Prostate gland (tissue), 2 donors: ENCODE results near the gene PTPN7. TPM values are rescaled to one million over a fixed set of nuclear protein-coding genes. Genes with fewer than 3 reads are reported as not detected.

Source experiments
- DNase-seq: peaks from one replicate; pipeline ENCODE4 v3.0.0-alpha.2; 2019; ENCODE audit warnings: low spot score
- H3K27ac ChIP-seq, 2 donors: fragments of 200-600 bp; sonication (generic); 2 replicates each; pipeline ENCODE4 v1.5.1; 2017 to 2019
- H3K27me3 ChIP-seq: fragments of 200-600 bp; sonication (generic); replicated peaks from 2 replicates; pipeline ENCODE4 v1.5.1; 2019; ENCODE audit not compliant: insufficient read depth
- H3K36me3 ChIP-seq, 2 donors: fragments of 200-600 bp; sonication (generic); 1 replicate in 1 of 2; 2 replicates in 1 of 2; pipeline versions ENCODE4 v1.5.1 to v1.8.1; 2017 to 2019
- H3K4me1 ChIP-seq: fragments of 200-600 bp; sonication (generic); replicated peaks from 2 replicates; pipeline ENCODE4 v1.5.1; 2019
- H3K4me3 ChIP-seq, 2 donors: fragments of 200-600 bp; sonication (generic); 2 replicates each; pipeline ENCODE4 v1.5.1; 2017 to 2019
- H3K9me3 ChIP-seq: fragments of 200-600 bp; sonication (generic); 2 replicates; pipeline ENCODE4 v1.5.1; 2017
- CTCF ChIP-seq, 4 experiments: fragments of 200-600 bp in 2 of 4; fragments of 450-650 bp in 2 of 4; sonication (generic) in 2 of 4; IDR thresholded peaks; 1 replicate in 3 of 4; 2 replicates in 1 of 4; pipeline ENCODE4 v1.5.1; 2016 to 2019; ENCODE audit warnings: antibody characterized with exemption in 4 of 4, mild to moderate bottlenecking in 2 of 4, moderate library complexity in 2 of 4
- POLR2A ChIP-seq: fragments of 450-650 bp; IDR thresholded peaks from one replicate; pipeline ENCODE4 v1.6.1; 2016; ENCODE audit warnings: antibody characterized with exemption, mild to moderate bottlenecking
- POLR2AphosphoS5 ChIP-seq: sonication (generic); formaldehyde crosslinking; IDR thresholded peaks from one replicate; pipeline ENCODE4 v1.6.1; 2017; ENCODE audit warnings: antibody characterized with exemption
- WGBS: methylation state at CpG from one replicate; pipeline ENCODE4 v1.1.5; 2018; 5-methylcytosine and 5-hydroxymethylcytosine counted together
- intact Hi-C: fragments of 100-400 bp; cut with DNase I; formaldehyde crosslinking; loops from one replicate; pipeline ENCODE4 v1.14.2; 2022
- total RNA-seq, 2 donors: library from RNA; depleted of rRNA; stranded (reverse); fragments of >200 nt; gene quantifications; one replicate each; pipeline ENCODE4 v1.1.0, GENCODE V29; 2016

The PTPN7 gene
- total RNA-seq, 2 donors from 2014 or later, result 0.73 to 61.8 TPM

- Histone ChIP-seq H3K27me3 (peaks cover 5% of the 10 kb centered on the region), H3K36me3 (no peaks in the 10 kb centered on the region), H3K4me1 (peaks cover 3% of the 10 kb centered on the region), H3K27ac (no peak overlapping the region), H3K4me3 (no peak overlapping the region), H3K9me3 (no peaks in the 10 kb centered on the region)
- intact Hi-C loops, result loop anchor here (5.0 kb wide), 1 partner anchor 528 kb away; no protein-coding TSS in a partner anchor
- peak; percentile 62 for DNase-seq
- TF ChIP-seq CTCF (IDR thresholded peaks at IDR 0.05) (peak; percentile 66 to 81 (median 77)), POLR2A (no peak)
- WGBS, result 63% methylated on average over 19 of the region's 20 CpGs
Observed at GRCh38 chr1:202189001-202189790, 28.8 kb upstream of the PTPN7 start.

- 72% methylated on average over 8 of the region's 8 CpGs for WGBS
- TF ChIP-seq POLR2AphosphoS5 (no peak), CTCF (IDR thresholded peaks at IDR 0.05) (no peak), POLR2A (no peak)
- peaks cover 2% of the 10 kb centered on the region for H3K27me3 ChIP-seq
Observed at GRCh38 chr1:202187697-202188407, 27.4 kb upstream of the PTPN7 start.

GRCh38 chr1:202187041-202187671, 26.8 kb upstream of the PTPN7 start:
- Histone ChIP-seq H3K36me3 (no peaks in the 10 kb centered on the region), H3K4me1 (no peaks in the 10 kb centered on the region), H3K27me3 (no peaks in the 10 kb centered on the region), H3K9me3 (no peaks in the 10 kb centered on the region), H3K27ac (no peak overlapping the region), H3K4me3 (no peak overlapping the region)
- no peak for DNase-seq
- intact Hi-C loops, result loop anchor here (5.0 kb wide), 1 partner anchor 530 kb away; no protein-coding TSS in a partner anchor
- WGBS, result 53% methylated on average over 7 of the region's 8 CpGs
- TF ChIP-seq POLR2A, result no peak
- no peak for TF ChIP-seq POLR2AphosphoS5
- no peak for TF ChIP-seq CTCF (IDR thresholded peaks at IDR 0.05)

More at GRCh38 chr1:202187697-202188407, 27.4 kb upstream of the PTPN7 start:
- DNase-seq, result no peak
- Histone ChIP-seq H3K4me1 (no peaks in the 10 kb centered on the region), H3K36me3 (no peaks in the 10 kb centered on the region), H3K9me3 (no peaks in the 10 kb centered on the region), H3K27ac (no peak overlapping the region), H3K4me3 (no peak overlapping the region)
- intact Hi-C loops, result loop anchor here (5.0 kb wide), 1 partner anchor 529 kb away; no protein-coding TSS in a partner anchor

GRCh38 chr1:202186327-202186726, 25.9 kb upstream of the PTPN7 start:
- Histone ChIP-seq H3K9me3 (no peaks in the 10 kb centered on the region), H3K27me3 (peaks cover 5% of the 10 kb centered on the region), H3K4me1 (no peaks in the 10 kb centered on the region), H3K4me3 (no peak overlapping the region), H3K27ac (no peak overlapping the region), H3K36me3 (no peaks in the 10 kb centered on the region)
- intact Hi-C loops, result loop anchor here (5.0 kb wide), 1 partner anchor 531 kb away; no protein-coding TSS in a partner anchor
- no peak for DNase-seq
- TF ChIP-seq POLR2AphosphoS5 (no peak), POLR2A (no peak), CTCF (IDR thresholded peaks at IDR 0.05) (no peak)
- 88% methylated on average over 7 of the region's 7 CpGs for WGBS
